Mesothelial cell of epicardium (in vitro differentiated cells): ENCODE data around the gene ATRN. TPM values are rescaled to one million over a fixed set of nuclear protein-coding genes. Genes with fewer than 3 reads are reported as not detected.

Source experiments
- DNase-seq, 2 experiments: peaks; one replicate each; pipeline ENCODE4 v3.0.0; 2021; ENCODE audit warnings: low spot score in 2 of 2; ENCODE audit not compliant: unreplicated experiment in 2 of 2
- H3K27ac Mint-ChIP-seq: 2 replicates; pipeline ENCODE4 v1.8.0; 2021; ENCODE audit warnings: mixed read lengths
- H3K27me3 Mint-ChIP-seq: 2 replicates; pipeline ENCODE4 v1.8.0; 2021; ENCODE audit warnings: low read depth, mixed read lengths
- H3K36me3 Mint-ChIP-seq: 2 replicates; pipeline ENCODE4 v1.8.0; 2021; ENCODE audit warnings: mixed read lengths
- H3K4me1 Mint-ChIP-seq: 2 replicates; pipeline ENCODE4 v1.8.0; 2021; ENCODE audit warnings: mixed read lengths
- H3K4me3 Mint-ChIP-seq: 2 replicates; pipeline ENCODE4 v1.8.0; 2021; ENCODE audit warnings: mild to moderate bottlenecking, moderate library complexity, mixed read lengths
- H3K9me3 Mint-ChIP-seq: 2 replicates; pipeline ENCODE4 v1.8.0; 2021; ENCODE audit warnings: mixed read lengths
- CTCF ChIP-seq: fragments of 200-600 bp; sonication (generic); IDR thresholded peaks from one replicate; pipeline ENCODE4 v1.5.0; 2021; ENCODE audit warnings: antibody characterized with exemption; ENCODE audit not compliant: unreplicated experiment
- total RNA-seq: library from RNA; stranded (reverse); gene quantifications from 3 replicates; pipeline ENCODE4 v1.2.1, GENCODE V29; 2021

ATRN gene
- total RNA-seq, 1 donor from 2014 or later = 47.5 TPM

GRCh38 chr20:3459881-3460307 lies 10.9 kb upstream of the ATRN start:
- Mint-ChIP-seq H3K9me3 (no peaks in the 10 kb centered on the region), H3K4me3 (no peak overlapping the region), H3K27me3 (peaks cover 3% of the 10 kb centered on the region), H3K27ac (no peak overlapping the region), H3K4me1 (peaks cover 7% of the 10 kb centered on the region), H3K36me3 (no peaks in the 10 kb centered on the region)
- no peak for TF ChIP-seq CTCF
- DNase-seq = no peak

- H3K4me1 Mint-ChIP-seq = peaks cover 4% of the 10 kb centered on the region
- no peak for DNase-seq
- no peak overlapping the region for H3K27ac Mint-ChIP-seq
- no peak overlapping the region for H3K4me3 Mint-ChIP-seq
- H3K9me3 Mint-ChIP-seq = no peaks in the 10 kb centered on the region
- TF ChIP-seq CTCF = no peak
- H3K27me3 Mint-ChIP-seq = peaks cover 11% of the 10 kb centered on the region
- no peaks in the 10 kb centered on the region for H3K36me3 Mint-ChIP-seq
Observed at GRCh38 chr20:3461211-3461771, 9.5 kb upstream of the ATRN start.

- peaks cover 4% of the 10 kb centered on the region for H3K4me1 Mint-ChIP-seq
- H3K4me3 Mint-ChIP-seq = no peak overlapping the region
- no peak for TF ChIP-seq CTCF
- H3K27me3 Mint-ChIP-seq = peaks cover 17% of the 10 kb centered on the region
- no peak for DNase-seq
- no peaks in the 10 kb centered on the region for H3K9me3 Mint-ChIP-seq
- H3K27ac Mint-ChIP-seq = no peak overlapping the region
- H3K36me3 Mint-ChIP-seq = no peaks in the 10 kb centered on the region
Observed at GRCh38 chr20:3461911-3462677, 8.7 kb upstream of the ATRN start.

- no peak overlapping the region for H3K4me3 Mint-ChIP-seq
- H3K9me3 Mint-ChIP-seq = no peaks in the 10 kb centered on the region
- H3K27ac Mint-ChIP-seq = no peak overlapping the region
- H3K4me1 Mint-ChIP-seq = peaks cover 4% of the 10 kb centered on the region
- peaks cover 17% of the 10 kb centered on the region for H3K27me3 Mint-ChIP-seq
- no peaks in the 10 kb centered on the region for H3K36me3 Mint-ChIP-seq
- TF ChIP-seq CTCF = no peak
- no peak for DNase-seq
Observed at GRCh38 chr20:3464166-3464565, 6.7 kb upstream of the ATRN start.

- no peak for DNase-seq
- Mint-ChIP-seq H3K27ac (no peak overlapping the region), H3K9me3 (no peaks in the 10 kb centered on the region), H3K27me3 (peaks cover 17% of the 10 kb centered on the region), H3K36me3 (no peaks in the 10 kb centered on the region), H3K4me3 (no peak overlapping the region), H3K4me1 (peaks cover 4% of the 10 kb centered on the region)
- TF ChIP-seq CTCF = no peak
Observed at GRCh38 chr20:3465301-3465700, 5.5 kb upstream of the ATRN start.
